ENCODE measurements around the gene WSB1. TPM values are rescaled to one million over a fixed set of nuclear protein-coding genes. Genes with fewer than 3 reads are reported as not detected.

The WSB1 gene
- polyA plus RNA-seq, 2 of the 4 experiments (the other 2 are of a cell fraction), result 46.0 to 111 TPM

DNA sequence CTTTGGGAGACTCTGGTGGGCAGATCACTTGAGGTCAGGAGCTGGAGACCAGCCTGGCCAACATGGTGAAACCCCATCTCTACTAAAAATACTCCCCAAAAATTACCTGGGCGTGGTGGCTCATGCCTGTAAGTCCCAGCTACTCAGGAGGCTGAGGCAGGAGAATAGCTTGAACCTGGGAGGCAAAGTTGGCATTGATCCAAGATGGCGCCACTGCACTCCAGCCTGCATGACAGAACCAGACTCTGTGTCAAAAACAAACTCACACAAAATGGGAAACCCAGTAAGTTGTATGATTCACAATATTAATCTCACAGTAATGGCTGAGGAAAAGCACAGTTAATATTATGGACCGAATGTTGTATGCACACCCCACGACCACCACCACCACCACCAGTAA is 24.3 kb downstream of the WSB1 start:
- no peak for TF ChIP-seq SREBF2 (IDR thresholded peaks at IDR 0.05)
- TF ChIP-seq FOSL2 (IDR thresholded peaks at IDR 0.05), result no peak
- TF ChIP-seq FOSL2 (CRISPR knock-in tag; IDR thresholded peaks at IDR 0.05), result no peak
- TF ChIP-seq REST (IDR thresholded peaks at IDR 0.05), result no peak
- no peak for TF ChIP-seq ZSCAN20 (CRISPR knock-in tag; IDR thresholded peaks at IDR 0.05)
- TF ChIP-seq, protein P1, sequence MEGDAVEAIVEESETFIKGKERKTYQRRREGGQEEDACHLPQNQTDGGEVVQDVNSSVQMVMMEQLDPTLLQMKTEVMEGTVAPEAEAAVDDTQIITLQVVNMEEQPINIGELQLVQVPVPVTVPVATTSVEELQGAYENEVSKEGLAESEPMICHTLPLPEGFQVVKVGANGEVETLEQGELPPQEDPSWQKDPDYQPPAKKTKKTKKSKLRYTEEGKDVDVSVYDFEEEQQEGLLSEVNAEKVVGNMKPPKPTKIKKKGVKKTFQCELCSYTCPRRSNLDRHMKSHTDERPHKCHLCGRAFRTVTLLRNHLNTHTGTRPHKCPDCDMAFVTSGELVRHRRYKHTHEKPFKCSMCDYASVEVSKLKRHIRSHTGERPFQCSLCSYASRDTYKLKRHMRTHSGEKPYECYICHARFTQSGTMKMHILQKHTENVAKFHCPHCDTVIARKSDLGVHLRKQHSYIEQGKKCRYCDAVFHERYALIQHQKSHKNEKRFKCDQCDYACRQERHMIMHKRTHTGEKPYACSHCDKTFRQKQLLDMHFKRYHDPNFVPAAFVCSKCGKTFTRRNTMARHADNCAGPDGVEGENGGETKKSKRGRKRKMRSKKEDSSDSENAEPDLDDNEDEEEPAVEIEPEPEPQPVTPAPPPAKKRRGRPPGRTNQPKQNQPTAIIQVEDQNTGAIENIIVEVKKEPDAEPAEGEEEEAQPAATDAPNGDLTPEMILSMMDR (IDR thresholded peaks at IDR 0.05), result no peak
- TF ChIP-seq NR3C1 (IDR thresholded peaks at IDR 0.05), result no peak
- TF ChIP-seq MAZ (IDR thresholded peaks at IDR 0.05; ENCODE audit: borderline replicate concordance, low read depth, low read length), result no peak
- no peak for TF ChIP-seq CEBPB (IDR thresholded peaks at IDR 0.05)
- no peak for TF ChIP-seq CBX8 (IDR thresholded peaks at IDR 0.05)
- TF ChIP-seq, protein P2, sequence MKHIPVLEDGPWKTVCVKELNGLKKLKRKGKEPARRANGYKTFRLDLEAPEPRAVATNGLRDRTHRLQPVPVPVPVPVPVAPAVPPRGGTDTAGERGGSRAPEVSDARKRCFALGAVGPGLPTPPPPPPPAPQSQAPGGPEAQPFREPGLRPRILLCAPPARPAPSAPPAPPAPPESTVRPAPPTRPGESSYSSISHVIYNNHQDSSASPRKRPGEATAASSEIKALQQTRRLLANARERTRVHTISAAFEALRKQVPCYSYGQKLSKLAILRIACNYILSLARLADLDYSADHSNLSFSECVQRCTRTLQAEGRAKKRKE (CRISPR knock-in tag; IDR thresholded peaks at IDR 0.05; ENCODE audit: low read depth), result no peak
- TF ChIP-seq ZC3H11A (IDR thresholded peaks at IDR 0.05), result no peak
- no peak for ATAC-seq
- WGBS (ENCODE audit: missing lambda C conversion rate), result 93% methylated on average over 4 of the region's 4 CpGs
- POLR2A ChIA-PET, result interaction anchor here (1.0 to 1.7 kb wide), 2 partner anchors 15 to 24 kb away, joined by 4 read pairs; partner anchors contain the start of gene WSB1
- H3K4me2 ChIP-seq, result no peak overlapping the region
- H3K4me1 ChIP-seq, result peaks cover 3% of the 10 kb centered on the region; the same call in 2 of the 3 replicates
- no peak for DNase-seq (ENCODE audit: low read depth in 1 of 2, low spot score in 1 of 2)
- no peak overlapping the region for H3K27ac ChIP-seq
- no peak overlapping the region for H3K4me3 ChIP-seq
- no peak for FAIRE-seq
- CTCF ChIA-PET, result interaction anchor here (0.8 to 2.6 kb wide), 8 partner anchors 9 to 337 kb away, joined by 3 to 12 read pairs (median 5); no protein-coding TSS in a partner anchor
- no peaks in the 10 kb centered on the region for H3K9me3 ChIP-seq

DNA sequence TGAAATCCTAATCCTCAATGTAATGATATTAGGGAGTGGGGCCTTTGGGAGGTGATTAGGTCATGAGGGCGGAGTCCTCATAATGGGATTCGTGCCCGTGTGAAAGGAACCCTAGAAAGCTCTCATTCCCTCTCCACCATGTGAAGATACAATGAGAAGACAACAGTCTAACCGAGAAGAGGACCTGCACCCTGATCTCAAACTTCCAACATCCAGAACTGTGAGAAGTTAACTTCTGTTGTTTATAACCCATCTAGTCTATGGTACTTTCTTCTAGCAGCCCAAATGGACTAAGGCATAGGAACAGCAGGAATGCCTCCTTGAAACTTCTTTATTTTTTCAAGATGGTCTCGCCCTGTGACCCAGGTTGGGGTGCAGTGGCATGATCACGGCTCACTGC is 24.7 kb downstream of the WSB1 start:
- Histone ChIP-seq H3K27ac (no peak overlapping the region), H3K9me3 (no peaks in the 10 kb centered on the region), H3K4me2 (no peak overlapping the region), H3K4me1 (peaks cover 7% of the 10 kb centered on the region; the same call in 2 of the 3 replicates), H3K4me3 (no peak overlapping the region)
- FAIRE-seq (no peak), ATAC-seq (no peak), DNase-seq (ENCODE audit: low read depth in 1 of 2, low spot score in 1 of 2) (no peak)
- POLR2A ChIA-PET, result interaction anchor here (1.0 to 1.7 kb wide), 2 partner anchors 14 to 25 kb away, joined by 4 read pairs; partner anchors contain the start of gene WSB1
- CTCF ChIA-PET, result interaction anchor here (0.8 to 2.6 kb wide), 8 partner anchors 9 to 336 kb away, joined by 3 to 12 read pairs (median 5); no protein-coding TSS in a partner anchor
- TF ChIP-seq SREBF2 (IDR thresholded peaks at IDR 0.05) (no peak), CBX8 (IDR thresholded peaks at IDR 0.05) (no peak), RAD21 (conservative IDR thresholded peaks at IDR 0.05 in 1 of 2, IDR thresholded peaks at IDR 0.05 in 1 of 2) (no peak), FOSB (CRISPR knock-in tag; IDR thresholded peaks at IDR 0.05) (no peak), CHD2 (IDR thresholded peaks at IDR 0.05; ENCODE audit: low read length, partially characterized antibody) (no peak)
- 90% methylated on average over 6 of the region's 6 CpGs for WGBS (ENCODE audit: missing lambda C conversion rate)
